Epithelial cell of proximal tubule (primary cell): Measurements from ENCODE around the gene BPIFA3. TPM values are rescaled to one million over a fixed set of nuclear protein-coding genes. Genes with fewer than 3 reads are reported as not detected.

Experiments
- DNase-seq: peaks from one replicate; pipeline ENCODE4 v3.0.0-alpha.2; 2011; ENCODE audit warnings: low read depth
- H3K4me3 ChIP-seq: 2 replicates; pipeline ENCODE4 v1.5.1; 2011; ENCODE audit warnings: low read depth, mild to moderate bottlenecking, low read length
- total RNA-seq: library from RNA; depleted of rRNA; stranded (reverse); fragments of >200 nt; gene quantifications from 2 replicates; pipeline ENCODE4 v1.2.3, GENCODE V29; 2015
- TF ChIP-seq, protein P1 (sequence below): conservative IDR thresholded peaks from 2 replicates; pipeline ENCODE4 v1.5.1; 2012; ENCODE audit warnings: low read depth, mild to moderate bottlenecking, low read length

BPIFA3 gene
- total RNA-seq, 1 donor from 2014 or later = not detected

DNA sequence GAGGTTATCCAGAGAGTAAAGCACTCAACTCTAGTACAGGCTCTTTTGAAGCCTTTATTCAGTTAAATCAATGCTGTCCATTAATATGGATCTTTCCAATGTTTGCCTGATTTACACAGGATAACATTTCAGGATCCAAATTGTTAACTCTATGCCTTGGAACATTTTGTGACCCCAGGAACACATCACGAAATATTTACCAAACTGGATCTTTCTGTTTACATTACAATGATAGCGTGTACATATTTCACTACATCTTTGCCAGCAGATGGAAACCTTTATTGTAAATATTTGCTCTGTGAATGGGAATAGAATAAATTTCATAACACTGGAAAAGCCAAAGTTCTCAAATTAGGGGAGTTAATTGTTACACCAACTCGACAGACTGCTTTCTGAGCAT, 25.7 kb upstream of the BPIFA3 start:
- TF ChIP-seq, protein P1, sequence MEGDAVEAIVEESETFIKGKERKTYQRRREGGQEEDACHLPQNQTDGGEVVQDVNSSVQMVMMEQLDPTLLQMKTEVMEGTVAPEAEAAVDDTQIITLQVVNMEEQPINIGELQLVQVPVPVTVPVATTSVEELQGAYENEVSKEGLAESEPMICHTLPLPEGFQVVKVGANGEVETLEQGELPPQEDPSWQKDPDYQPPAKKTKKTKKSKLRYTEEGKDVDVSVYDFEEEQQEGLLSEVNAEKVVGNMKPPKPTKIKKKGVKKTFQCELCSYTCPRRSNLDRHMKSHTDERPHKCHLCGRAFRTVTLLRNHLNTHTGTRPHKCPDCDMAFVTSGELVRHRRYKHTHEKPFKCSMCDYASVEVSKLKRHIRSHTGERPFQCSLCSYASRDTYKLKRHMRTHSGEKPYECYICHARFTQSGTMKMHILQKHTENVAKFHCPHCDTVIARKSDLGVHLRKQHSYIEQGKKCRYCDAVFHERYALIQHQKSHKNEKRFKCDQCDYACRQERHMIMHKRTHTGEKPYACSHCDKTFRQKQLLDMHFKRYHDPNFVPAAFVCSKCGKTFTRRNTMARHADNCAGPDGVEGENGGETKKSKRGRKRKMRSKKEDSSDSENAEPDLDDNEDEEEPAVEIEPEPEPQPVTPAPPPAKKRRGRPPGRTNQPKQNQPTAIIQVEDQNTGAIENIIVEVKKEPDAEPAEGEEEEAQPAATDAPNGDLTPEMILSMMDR = no peak
- no peak for DNase-seq
- H3K4me3 ChIP-seq = no peak overlapping the region

- DNase-seq = no peak
- TF ChIP-seq, protein P1 = no peak
- no peak overlapping the region for H3K4me3 ChIP-seq
Measured at GRCh38 chr20:33191955-33192354, 25.2 kb upstream of the BPIFA3 start.

GRCh38 chr20:33192912-33193501, 24.1 kb upstream of the BPIFA3 start:
- TF ChIP-seq, protein P1 = no peak
- DNase-seq = no peak
- no peak overlapping the region for H3K4me3 ChIP-seq

DNA sequence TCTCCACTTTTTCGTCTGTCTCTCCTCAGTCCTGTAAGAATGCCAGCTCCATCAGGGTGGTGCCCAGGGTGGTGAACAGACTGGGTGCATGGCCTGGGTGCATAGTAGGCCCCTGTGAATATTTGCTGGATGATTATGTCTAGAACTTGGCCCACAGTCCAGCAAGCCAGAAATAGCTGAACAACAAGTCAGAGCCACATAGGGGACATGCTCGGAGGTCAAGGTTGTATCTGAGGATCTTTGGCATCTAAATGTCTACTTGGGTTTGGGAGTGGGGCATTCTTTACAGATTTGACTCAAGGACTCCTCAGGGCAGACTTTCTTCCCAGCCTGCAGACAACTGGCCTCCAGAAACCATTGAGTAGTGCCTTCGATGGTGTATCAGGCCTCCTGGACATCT, 18.1 kb upstream of the BPIFA3 start:
- TF ChIP-seq, protein P1 = no peak
- DNase-seq = no peak
- H3K4me3 ChIP-seq = no peak overlapping the region

- TF ChIP-seq, protein P1 = no peak
- no peak for DNase-seq
- H3K4me3 ChIP-seq = no peak overlapping the region
Measured at GRCh38 chr20:33202451-33202850, 14.7 kb upstream of the BPIFA3 start.

DNA sequence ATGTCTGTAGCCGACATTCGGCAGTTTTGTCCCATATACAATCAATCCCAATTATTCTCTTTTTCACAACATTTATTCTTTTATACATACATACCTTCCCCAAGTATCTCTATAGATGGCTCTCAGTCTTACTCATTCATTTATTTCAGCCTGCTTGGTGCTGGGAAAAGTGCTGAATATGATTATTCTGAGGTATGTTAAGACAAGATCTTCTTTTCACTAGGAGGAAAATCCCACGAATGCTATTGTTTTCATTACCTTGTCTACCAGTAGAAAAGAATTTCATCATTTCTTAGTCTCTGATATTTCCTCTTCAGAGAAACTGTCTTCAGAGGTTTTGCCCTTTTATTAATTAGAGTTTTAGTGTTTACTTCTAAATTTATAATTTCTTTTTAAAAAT, 13.7 kb upstream of the BPIFA3 start:
- DNase-seq = no peak
- no peak overlapping the region for H3K4me3 ChIP-seq
- TF ChIP-seq, protein P1 = no peak

DNA sequence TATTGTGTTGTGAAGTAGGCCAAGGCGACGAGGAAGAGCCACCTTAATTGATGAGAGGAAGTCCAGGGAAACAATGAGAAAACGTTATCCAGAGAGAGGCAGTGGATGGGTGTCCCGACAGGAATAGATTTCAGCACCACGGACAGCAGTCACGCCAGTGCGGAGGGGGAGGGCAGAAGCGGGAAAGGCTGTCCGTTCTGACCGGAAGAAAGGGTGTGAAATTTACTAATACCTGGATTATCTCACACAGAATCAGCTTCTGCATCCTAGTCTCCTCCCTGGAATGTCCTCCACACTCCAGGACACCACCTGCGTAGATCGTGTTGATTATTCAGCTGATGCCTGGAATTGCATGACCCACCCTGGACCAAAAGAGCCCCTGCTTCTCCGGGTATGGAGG, 7.4 kb upstream of the BPIFA3 start:
- TF ChIP-seq, protein P1 = no peak
- DNase-seq = no peak

More for the DNA sequence above, 7.4 kb upstream of the BPIFA3 start:
- H3K4me3 ChIP-seq = no peak overlapping the region
